Stomach smooth muscle (tissue), 2 donors: ENCODE data around the gene IDI1.
"Not testable (repeated sequence)": the region's sequence is repeated elsewhere in the genome, so short reads cannot be mapped to it uniquely, and the experiment has no call there.

ENCODE experiments used
- H3K27ac ChIP-seq: one replicate; pipeline ENCODE4 v1.7.0; 2013; ENCODE audit warnings: mild to moderate bottlenecking, low read length, inconsistent platforms
- H3K27me3 ChIP-seq, 2 donors: one replicate each; pipeline ENCODE4 v1.7.0; 2013; ENCODE audit warnings: low read length in 2 of 2; ENCODE audit not compliant: insufficient read depth in 2 of 2, control insufficient read depth in 1 of 2
- H3K36me3 ChIP-seq, 2 donors: one replicate each; pipeline ENCODE4 v1.7.0; 2013; ENCODE audit warnings: low read length in 2 of 2; ENCODE audit not compliant: control insufficient read depth in 2 of 2, insufficient read depth in 2 of 2
- H3K4me1 ChIP-seq: one replicate; pipeline ENCODE4 v1.7.0; 2013; ENCODE audit warnings: low read length; ENCODE audit not compliant: control insufficient read depth, insufficient read depth
- H3K4me3 ChIP-seq, 2 donors: one replicate each; pipeline ENCODE4 v1.7.0; 2013; ENCODE audit warnings: low read length in 2 of 2
- H3K9ac ChIP-seq, 2 donors: one replicate each; pipeline ENCODE4 v1.7.0; 2013; ENCODE audit warnings: low read length in 2 of 2, mild to moderate bottlenecking in 1 of 2
- H3K9me3 ChIP-seq, 2 donors: one replicate each; pipeline ENCODE4 v1.7.0; 2013; ENCODE audit warnings: low read length in 2 of 2; ENCODE audit not compliant: control insufficient read depth in 2 of 2
- donor health status: healthy.
- donor health status: Pancreatic carcinoma.

IDI1 gene

GRCh38 chr10:1084011-1084950 is 35.4 kb upstream of the IDI1 start:
- peaks cover 2% of the 10 kb centered on the region for H3K4me1 ChIP-seq
- peaks cover 54 to 62% of the 10 kb centered on the region in 2 donors for H3K36me3 ChIP-seq
- H3K27ac ChIP-seq: no peak overlapping the region
- no peak overlapping the region for H3K4me3 ChIP-seq
- H3K27me3 ChIP-seq: no peaks in the 10 kb centered on the region
- no peaks in the 10 kb centered on the region for H3K9me3 ChIP-seq
- H3K9ac ChIP-seq: no peak overlapping the region

GRCh38 chr10:1083581-1083980 is 34.7 kb upstream of the IDI1 start:
- Histone ChIP-seq H3K9ac (no peak overlapping the region), H3K27me3 (no peaks in the 10 kb centered on the region), H3K36me3 (peaks cover 48 to 60% of the 10 kb centered on the region in 2 donors), H3K9me3 (no peaks in the 10 kb centered on the region), H3K4me1 (peaks cover 2% of the 10 kb centered on the region), H3K27ac (no peak overlapping the region), H3K4me3 (no peak overlapping the region)

GRCh38 chr10:1078668-1079067 is 29.7 kb upstream of the IDI1 start:
- no peaks in the 10 kb centered on the region for H3K4me1 ChIP-seq
- H3K9ac ChIP-seq: no peak overlapping the region
- no peak overlapping the region for H3K4me3 ChIP-seq
- peaks cover 18 to 22% of the 10 kb centered on the region in 2 donors for H3K36me3 ChIP-seq
- no peaks in the 10 kb centered on the region for H3K9me3 ChIP-seq
- no peak overlapping the region for H3K27ac ChIP-seq
- no peaks in the 10 kb centered on the region for H3K27me3 ChIP-seq

- Histone ChIP-seq H3K9ac (no peak overlapping the region), H3K27me3 (no peaks in the 10 kb centered on the region), H3K36me3 (peaks cover under 1 to 15% of the 10 kb centered on the region in 2 donors), H3K4me1 (no peaks in the 10 kb centered on the region), H3K9me3 (no peaks in the 10 kb centered on the region), H3K27ac (no peak overlapping the region), H3K4me3 (no peak overlapping the region)
Observed at GRCh38 chr10:1074748-1075308, 25.9 kb upstream of the IDI1 start.

GRCh38 chr10:1074052-1074747 is 25.3 kb upstream of the IDI1 start:
- H3K9me3 ChIP-seq: no peaks in the 10 kb centered on the region
- no peak overlapping the region for H3K9ac ChIP-seq
- peaks cover 0 to 13% of the 10 kb centered on the region in 2 donors for H3K36me3 ChIP-seq
- H3K27me3 ChIP-seq: no peaks in the 10 kb centered on the region
- H3K27ac ChIP-seq: no peak overlapping the region
- no peaks in the 10 kb centered on the region for H3K4me1 ChIP-seq
- no peak overlapping the region for H3K4me3 ChIP-seq

GRCh38 chr10:1070919-1071318 is 22.0 kb upstream of the IDI1 start:
- Histone ChIP-seq H3K9me3 (no peaks in the 10 kb centered on the region), H3K9ac (no peak overlapping the region), H3K36me3 (peaks cover 0 to 13% of the 10 kb centered on the region in 2 donors), H3K4me1 (no peaks in the 10 kb centered on the region), H3K27ac (no peak overlapping the region), H3K4me3 (no peak overlapping the region), H3K27me3 (no peaks in the 10 kb centered on the region)

GRCh38 chr10:1068380-1069361 is 19.8 kb upstream of the IDI1 start:
- H3K4me3 ChIP-seq: no peak overlapping the region
- H3K9me3 ChIP-seq: no peaks in the 10 kb centered on the region
- no peaks in the 10 kb centered on the region for H3K27me3 ChIP-seq
- peaks cover 3 to 4% of the 10 kb centered on the region in 2 donors for H3K36me3 ChIP-seq
- H3K27ac ChIP-seq: no peak overlapping the region
- no peak overlapping the region for H3K9ac ChIP-seq
- no peaks in the 10 kb centered on the region for H3K4me1 ChIP-seq

- H3K4me3 ChIP-seq, H3K9me3 ChIP-seq, H3K27ac ChIP-seq, H3K9ac ChIP-seq, H3K4me1 ChIP-seq, H3K36me3 ChIP-seq, H3K27me3 ChIP-seq: not testable (repeated sequence)
Observed at GRCh38 chr10:1066734-1067133, 17.8 kb upstream of the IDI1 start.

GRCh38 chr10:1064964-1065247 is 16.0 kb upstream of the IDI1 start:
- no peaks in the 10 kb centered on the region for H3K4me1 ChIP-seq
- no peak overlapping the region for H3K4me3 ChIP-seq
- no peaks in the 10 kb centered on the region for H3K9me3 ChIP-seq

GRCh38 chr10:1063232-1063865 is 14.4 kb upstream of the IDI1 start:
- peaks cover 0 to 5% of the 10 kb centered on the region in 2 donors for H3K36me3 ChIP-seq
- no peak overlapping the region for H3K9ac ChIP-seq
- no peaks in the 10 kb centered on the region for H3K27me3 ChIP-seq
- H3K4me3 ChIP-seq: no peak overlapping the region
- H3K27ac ChIP-seq: no peak overlapping the region
- H3K9me3 ChIP-seq: no peaks in the 10 kb centered on the region
- H3K4me1 ChIP-seq: no peaks in the 10 kb centered on the region

More at GRCh38 chr10:1064964-1065247, 16.0 kb upstream of the IDI1 start:
- H3K27ac ChIP-seq: no peak overlapping the region
- H3K9ac ChIP-seq: no peak overlapping the region
- H3K36me3 ChIP-seq: peaks cover 0 to 5% of the 10 kb centered on the region in 2 donors
- no peaks in the 10 kb centered on the region for H3K27me3 ChIP-seq
